GM18526 (cell line): ENCODE data around the gene GET3.
A peak's percentile ranks its signal among the peaks of the same experiment; 100 is the strongest.

Experiments used
- POLR2A ChIP-seq: IDR thresholded peaks from 3 replicates; pipeline ENCODE4 v1.6.1; 2011; ENCODE audit not compliant: insufficient read length; ENCODE audit errors: extremely low read depth

Gene GET3

DNA sequence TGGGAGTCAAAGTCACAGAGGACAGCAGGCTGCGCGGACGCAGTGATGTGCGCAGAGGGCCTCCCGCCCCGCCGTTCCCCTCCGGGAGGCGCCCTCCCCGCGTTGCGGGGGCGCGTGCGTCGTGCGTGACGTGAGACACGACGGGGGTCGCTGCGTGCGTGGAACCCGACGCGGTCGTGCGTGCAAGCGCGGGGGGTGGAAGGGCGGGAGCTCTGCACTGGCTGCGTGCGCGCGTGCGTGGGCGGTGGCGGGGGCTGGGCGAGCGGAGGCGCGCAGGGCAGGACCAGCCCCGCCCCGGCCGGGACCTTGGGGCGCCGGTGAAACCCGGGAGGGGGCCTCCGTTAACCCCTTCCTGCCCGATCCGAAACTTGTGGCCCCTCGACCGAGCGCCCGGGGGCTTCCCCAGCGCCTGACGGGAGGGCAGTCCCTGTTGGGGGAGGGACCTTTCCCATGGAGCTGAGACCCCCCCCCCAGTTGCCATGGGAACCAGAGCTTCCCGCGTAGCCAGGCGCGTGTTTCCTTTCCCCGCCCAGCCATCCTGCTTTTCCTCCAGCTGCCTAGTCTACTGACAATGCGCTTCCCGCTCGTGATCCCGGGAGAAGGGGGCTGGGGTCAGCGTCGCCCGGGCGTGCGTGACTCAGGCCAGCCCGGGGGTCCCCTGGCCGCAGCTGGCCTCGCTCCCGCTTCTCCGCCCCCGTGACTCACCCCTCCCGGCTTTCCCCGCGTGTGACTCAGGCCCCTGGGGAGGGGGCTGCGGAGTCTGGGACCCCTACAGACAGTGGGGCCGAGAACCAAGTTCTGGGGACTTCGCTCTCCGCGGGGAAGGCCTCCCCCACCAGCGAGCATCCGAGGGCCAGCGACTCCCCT, 45.4 kb downstream of the GET3 start:
- TF ChIP-seq POLR2A, result peak; percentile 44

DNA sequence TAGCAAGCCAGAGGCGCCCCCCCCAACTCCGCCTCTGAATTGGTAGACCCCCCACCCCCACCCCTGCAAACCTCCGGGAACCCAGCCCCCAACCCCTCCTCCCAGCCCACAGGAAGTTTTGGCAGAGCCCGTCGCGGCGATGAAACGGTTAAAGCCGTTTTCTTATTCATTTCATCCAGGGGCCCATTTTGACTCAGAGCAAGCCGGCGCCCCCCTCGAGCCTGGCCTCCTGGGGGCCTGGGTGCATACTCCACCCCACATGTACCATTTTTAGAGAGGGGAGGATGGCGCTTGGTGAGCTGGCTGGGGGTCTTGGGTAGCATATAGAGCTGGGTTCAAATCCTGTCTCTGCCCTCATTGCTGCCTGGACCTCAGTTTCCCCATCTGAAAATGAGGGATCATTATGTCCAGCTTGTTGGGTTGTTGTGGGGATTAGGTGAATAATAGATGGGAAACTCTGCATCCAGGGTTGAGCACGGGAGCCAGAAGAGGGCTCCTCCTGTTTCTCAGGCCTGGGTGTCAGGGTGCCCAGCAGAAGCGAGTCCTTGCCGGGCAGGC, 46.1 kb downstream of the GET3 start:
- TF ChIP-seq POLR2A, result no peak

DNA sequence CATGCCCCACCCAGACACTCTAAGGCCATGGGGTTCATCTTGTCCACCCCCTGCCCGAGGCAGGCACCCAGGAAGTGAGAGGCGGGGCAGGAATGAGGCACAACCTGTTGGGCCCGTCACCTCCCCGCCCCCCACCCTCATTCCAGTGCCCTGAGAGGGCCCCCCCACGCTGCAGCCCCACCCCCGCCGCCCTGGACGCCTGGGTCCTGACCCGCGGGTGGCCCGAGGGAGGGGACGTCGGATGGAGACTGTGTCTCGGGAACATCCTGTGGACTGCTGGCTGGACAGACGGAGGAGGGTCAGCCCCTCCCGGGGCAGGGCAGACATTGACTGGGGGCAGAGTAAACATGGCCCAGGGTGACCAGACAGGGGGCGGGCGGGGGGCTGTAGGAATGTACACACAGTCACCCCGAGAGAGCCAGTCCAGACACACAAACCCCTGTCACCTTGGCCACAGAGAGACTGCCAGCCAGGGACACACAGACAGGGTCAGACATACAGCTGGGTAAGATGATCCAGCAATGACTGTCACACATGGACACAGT, 46.6 kb downstream of the GET3 start:
- TF ChIP-seq POLR2A, result peak; percentile 29

DNA sequence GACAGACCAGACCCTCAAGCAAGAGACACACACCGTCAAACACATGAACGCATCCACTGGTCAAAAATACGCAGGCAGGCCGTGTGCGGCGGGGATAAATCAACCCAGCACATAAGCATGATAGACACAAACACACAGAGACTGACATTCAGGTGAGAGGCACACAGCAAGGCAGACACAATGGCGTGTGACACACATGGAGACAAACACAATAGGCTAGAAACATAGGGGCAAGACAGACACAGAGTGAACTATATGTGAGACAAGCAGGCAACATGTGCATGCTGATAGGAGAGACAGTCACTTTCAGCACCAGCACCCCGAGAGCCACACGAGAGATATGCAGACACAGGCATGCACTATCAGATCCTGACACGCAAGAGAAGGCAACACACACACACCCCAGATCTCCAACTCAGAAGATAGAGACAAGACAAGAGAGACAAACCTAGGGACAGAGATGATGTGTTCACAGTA, 47.1 kb downstream of the GET3 start:
- no peak for TF ChIP-seq POLR2A

DNA sequence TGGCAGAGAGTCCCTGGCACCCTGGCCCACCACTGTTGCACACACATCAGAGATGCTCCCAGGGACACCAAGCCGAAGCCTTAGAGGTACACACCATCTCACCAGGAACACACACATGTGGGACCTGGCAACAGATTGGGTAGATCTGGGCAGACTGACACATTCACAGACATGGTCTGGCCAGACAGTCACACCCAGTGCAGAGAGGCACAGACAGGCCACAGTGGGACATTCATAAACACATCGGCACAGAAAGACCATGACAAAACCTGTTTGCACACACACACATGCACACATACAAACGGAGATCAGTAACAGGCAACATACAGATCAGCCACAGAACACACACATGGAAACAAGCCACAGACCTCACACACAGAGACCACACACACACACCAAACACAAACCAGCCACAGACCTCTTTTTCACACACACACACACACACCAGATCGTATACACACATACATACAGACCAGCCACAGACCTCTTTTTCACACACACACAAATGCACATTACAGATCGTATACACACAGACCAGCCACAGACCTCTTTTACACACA, 47.7 kb downstream of the GET3 start:
- no peak for TF ChIP-seq POLR2A

DNA sequence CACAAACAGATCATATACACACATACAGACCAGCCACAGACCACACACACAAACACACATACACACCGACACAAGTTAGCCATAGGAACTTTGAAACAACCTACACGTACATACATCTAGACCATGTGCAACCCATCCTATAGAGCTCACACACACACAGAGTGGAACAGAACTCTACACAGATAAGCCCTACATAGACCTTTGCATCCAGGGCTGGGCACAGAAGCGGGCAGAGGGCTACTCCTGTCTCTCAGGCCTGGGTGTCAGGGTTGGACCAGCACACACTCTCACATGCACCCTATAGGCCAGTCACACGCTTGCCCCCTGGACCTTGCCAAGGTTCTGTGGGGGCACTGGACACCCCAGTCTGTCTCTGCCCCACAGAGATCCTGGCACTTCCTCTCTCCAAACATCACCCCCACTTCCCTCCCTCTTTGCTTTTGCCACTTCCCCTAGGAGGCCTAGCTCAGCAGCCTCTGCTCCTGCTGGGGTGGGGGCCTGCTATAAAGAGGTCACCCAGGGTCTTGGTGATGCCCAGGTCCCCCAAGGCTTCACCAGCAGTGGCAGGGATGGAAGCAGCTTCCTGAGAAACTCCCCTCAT, 48.2 kb downstream of the GET3 start:
- no peak for TF ChIP-seq POLR2A

DNA sequence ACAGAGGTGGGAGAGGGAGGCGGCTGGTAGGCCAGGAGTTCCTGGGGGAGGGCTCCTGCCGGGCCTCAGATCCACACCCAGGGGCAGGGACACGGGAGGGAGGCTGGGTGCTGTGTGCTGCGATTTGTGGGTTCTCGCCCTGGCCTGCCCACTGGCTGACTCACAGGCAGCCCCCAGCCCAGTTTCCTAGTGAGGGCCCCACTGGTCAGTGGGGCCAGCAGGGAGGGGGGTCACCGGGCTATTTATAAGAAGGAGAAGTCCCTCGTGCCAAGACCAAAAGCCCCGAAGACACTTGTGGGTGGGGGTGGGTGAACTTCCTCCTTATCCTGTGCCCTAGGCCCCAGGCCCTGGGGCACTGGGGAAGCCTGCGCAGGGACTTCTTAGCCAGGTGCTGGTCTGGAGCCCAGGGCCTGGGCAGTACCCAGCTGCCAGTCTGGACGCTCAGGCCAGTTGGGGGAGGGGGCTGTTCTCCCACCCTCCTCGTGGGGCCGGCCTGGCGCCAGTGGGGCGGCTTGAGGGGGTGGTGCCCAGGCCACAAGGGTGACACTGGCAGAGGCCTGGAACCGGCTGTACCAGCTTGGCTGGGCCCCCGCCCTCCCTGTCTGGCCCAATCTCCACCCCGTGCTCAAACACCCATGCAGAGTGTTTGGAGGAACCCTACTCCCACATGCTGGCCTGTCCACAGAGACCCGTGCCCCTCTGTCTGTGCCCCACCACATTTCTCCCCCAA, 49.0 kb downstream of the GET3 start:
- no peak for TF ChIP-seq POLR2A

DNA sequence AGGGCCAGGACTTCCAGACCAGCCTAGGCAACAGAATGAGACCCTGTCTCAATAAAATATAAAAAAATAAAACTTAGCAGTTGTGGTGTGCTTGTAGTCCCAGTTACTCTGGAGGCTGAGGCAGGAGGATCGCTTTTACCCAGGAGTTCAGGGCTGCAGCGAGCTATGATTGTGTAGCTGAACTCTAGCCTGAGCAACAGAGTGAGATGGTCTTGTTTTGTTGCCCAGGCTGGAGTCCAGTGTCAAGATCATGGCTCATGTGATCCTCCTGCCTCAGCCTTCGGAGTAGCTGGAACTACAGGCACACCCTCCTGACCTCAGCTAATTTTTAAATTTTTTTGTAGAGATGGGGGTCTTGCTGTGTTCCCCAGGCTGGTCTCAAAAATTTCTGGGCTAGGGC, 49.7 kb downstream of the GET3 start:
- TF ChIP-seq POLR2A, result no peak

DNA sequence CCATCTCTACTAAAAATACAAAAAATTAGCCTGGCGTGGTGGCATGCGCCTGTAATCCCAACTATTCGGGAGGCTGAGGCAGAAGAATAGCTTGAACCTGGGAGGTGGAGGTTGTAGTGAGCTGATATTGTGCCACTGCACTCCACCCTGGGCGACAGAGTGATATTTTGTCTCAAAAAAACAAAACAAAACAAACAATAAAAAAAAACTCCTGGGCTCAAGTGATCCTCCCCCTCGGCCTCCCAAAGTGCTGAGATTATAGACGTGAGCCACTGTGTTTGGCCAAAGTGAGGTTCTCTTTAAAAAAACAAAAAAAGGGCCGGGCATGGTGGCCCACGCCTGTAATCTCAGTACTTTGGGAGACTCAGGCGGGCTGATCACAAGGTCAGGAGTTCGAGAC, 50.2 kb downstream of the GET3 start:
- TF ChIP-seq POLR2A, result no peak

DNA sequence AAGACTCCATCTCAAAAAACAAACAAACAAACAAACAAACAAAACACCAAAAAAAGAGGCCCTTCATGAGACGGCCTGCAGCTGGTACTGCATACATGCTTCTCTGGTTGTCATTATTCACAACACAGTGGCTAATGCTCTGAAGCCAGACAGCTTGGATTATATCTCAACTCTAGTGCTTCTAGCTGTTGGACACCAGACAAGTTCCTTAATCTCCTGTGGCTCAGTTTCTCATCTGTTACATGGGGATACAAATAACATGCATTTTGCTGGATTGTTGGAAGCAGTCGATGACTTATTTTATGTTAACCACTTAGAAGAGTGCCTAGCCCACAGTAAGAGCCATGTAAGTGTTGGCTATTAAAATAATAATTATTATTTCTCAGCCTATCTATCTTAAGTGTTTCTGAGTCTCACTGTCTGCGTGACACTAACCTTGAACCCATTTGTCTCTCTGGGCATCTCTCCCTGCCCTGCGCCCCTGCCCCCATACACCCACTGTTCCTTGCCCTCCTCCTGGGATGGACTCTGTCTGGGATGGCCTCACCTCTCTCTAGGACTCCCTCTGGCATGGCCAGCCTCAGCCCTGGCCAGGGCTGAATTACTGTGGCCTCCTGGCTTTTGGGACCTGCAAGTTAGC, 50.9 kb downstream of the GET3 start:
- no peak for TF ChIP-seq POLR2A

DNA sequence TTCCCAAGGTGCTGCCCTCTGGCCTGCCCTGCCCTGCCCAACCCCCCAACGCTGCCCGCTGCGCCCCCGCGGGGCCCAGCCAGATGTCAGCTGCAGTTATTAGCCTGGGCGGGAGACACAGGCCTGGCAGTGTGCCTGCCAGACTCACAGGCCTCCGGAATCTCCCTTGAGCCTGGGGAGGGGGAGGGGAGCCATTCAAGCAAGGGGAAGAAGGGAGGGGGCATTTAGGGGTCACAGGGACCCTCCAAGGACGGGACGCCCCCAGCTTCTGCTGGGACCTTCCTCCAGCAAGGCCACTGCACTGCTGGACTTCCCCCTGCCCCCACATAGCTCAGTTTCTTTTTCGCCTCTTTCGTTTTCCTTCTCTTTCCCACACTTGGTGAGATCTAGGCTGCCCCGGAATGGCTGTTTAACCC, 51.4 kb downstream of the GET3 start:
- TF ChIP-seq POLR2A, result no peak

DNA sequence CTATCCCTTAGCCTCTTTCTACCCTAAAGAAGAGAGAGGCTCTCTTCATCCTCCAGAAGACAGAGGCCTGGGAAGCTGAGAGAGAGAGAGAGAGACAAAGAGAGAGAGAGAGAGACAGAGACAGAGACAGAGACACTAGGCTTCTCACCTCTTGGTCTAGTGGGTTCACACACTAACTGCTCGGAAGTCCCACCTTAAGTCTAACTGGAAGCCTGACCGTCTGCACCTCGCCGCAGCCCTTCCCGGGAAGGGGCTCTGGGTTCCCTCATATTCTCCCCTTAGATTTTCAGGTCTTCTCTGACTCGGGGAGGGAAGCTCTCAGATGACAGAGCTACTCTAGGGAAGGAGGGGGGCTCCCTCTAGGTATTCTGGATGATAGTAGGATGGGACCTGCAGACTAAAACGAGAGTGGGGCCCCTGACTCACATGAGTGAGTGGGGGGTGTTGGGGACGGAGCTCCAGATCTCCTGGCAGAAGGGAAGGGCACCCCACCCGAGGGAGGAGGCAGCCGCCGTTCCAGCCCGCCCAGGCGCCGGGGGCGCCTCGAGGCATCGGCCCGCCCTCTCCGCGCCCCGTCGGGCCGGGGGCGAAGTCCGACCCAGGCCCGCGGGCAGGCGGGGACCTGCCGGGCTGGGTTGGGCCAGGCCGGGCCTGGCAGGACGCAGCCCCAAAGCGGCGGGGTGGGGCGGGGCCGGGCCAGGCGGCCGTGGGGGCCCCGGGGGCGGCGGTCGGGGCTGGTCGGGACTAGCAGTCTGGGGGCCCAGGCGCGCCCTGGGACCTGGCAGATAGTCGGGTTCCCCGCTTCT, 52.0 kb downstream of the GET3 start:
- peak; percentile 67 for TF ChIP-seq POLR2A

DNA sequence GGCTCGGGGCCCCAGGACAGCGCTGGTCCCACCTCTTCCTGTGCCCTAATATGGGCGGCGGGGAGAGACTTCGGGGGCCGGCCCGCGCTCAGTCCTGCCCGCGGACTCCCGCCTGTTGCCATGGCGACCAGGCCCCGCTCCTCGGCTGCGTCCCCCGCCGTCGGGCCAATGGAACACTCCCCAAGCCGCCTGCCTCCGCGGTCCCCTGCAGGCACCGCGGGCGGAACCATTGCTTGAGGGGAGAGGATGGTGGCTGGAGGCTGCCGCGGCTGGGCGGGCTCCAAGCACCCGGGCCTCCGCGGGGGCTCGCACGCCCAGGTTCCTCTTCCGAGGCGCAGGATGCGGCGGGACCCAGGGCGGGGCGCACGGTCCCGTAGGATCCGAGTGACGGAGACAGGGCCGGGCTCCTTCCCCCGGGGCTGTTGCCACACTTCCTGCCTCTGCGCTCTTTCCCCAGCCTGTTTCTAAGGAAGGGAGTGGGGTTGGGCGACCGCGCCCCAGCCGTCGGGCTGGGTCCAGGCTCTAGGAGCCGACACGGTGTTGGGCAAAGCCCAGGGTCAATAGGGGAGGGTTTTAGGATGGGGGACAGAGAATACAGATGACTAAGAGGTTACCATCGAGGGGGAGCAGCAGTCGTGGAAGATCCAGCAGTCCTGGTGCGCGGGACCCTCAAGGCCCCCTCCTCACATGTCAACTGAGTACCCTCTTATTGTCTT, 52.8 kb downstream of the GET3 start:
- peak; percentile 8 for TF ChIP-seq POLR2A

DNA sequence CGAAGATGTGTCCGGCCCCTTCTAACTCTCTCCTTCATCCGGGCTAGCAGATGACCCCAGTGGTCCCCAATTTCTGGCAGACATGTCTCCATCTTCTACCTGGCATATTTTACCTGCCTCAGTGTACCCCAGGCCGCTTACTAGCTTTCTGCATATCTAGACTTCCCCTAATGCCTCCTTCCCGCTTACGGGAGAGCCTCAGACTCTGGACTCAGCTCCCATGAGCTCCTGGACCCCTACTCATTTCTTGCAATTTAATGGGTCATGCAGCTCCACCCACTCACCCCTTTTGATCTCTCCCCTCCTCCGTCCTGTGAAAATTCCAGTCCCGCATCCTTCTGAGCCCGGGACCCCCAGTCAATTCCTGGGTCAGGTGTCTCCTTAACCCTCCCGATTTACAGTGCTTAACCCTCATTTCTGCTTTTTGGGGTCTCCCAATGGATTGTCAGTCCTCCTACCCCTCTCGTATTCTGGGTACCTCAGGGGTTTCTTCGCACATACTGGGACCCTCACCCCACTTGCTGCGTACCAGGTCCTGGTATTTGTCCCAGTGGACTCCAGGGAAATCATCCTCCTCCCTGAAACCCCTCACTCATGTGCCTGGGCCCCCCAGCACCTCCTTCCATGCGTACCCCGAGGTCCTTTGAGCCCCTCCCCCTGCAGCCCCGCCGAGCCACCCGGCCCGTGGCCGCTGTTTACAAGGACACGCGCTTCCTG, 53.5 kb downstream of the GET3 start:
- TF ChIP-seq POLR2A, result no peak
